ENCODE results near the gene ALPP. TPM values are rescaled to one million over a fixed set of nuclear protein-coding genes. Genes with fewer than 3 reads are reported as not detected.

ALPP gene
- total RNA-seq, 1 experiment from 2014 or later = 0.20 TPM

- no peak for DNase-seq
- Histone ChIP-seq H2BK15ac (ENCODE audit: low read depth, low read length) (no peak overlapping the region), H3K56ac (ENCODE audit: insufficient read length, low read depth, low read length) (no peak overlapping the region), H3K79me2 (ENCODE audit: insufficient read depth, low read length) (no peaks in the 10 kb centered on the region), H3K27ac (ENCODE audit: insufficient read length, low read depth, low read length) (no peak overlapping the region), H3K9me3 (ENCODE audit: control insufficient read depth, low read depth, low read length) (no peaks in the 10 kb centered on the region), H3T11ph (ENCODE audit: low read length) (no peak overlapping the region), H3K9ac (ENCODE audit: extremely low read depth, insufficient read length, low read length) (no peak overlapping the region), H3K14ac (ENCODE audit: insufficient read depth, low read length) (no peak overlapping the region), H3K23me2 (ENCODE audit: insufficient read length, low read depth, low read length, poor library complexity, severe bottlenecking) (no peaks in the 10 kb centered on the region), H2AK5ac (ENCODE audit: insufficient read length, low read length) (no peak overlapping the region), H2BK5ac (ENCODE audit: insufficient read length, low read length) (no peak overlapping the region), H2BK12ac (ENCODE audit: insufficient read length, low read depth, low read length) (no peak overlapping the region), H3K18ac (ENCODE audit: insufficient read length, low read depth, low read length) (no peak overlapping the region), H2BK120ac (ENCODE audit: low read depth, low read length, poor library complexity, severe bottlenecking) (no peak overlapping the region), H3K4me2 (ENCODE audit: insufficient read depth, insufficient read length, low read length) (no peak overlapping the region), H2BK20ac (ENCODE audit: low read depth, low read length, poor library complexity, severe bottlenecking) (no peak overlapping the region), H3K79me1 (ENCODE audit: insufficient read depth, low read depth, low read length, poor library complexity, severe bottlenecking) (no peaks in the 10 kb centered on the region), H4K8ac (replicated peaks; ENCODE audit: insufficient read length, low read depth, low read length) (no peak overlapping the region), H3K27me3 (ENCODE audit: insufficient read depth, low read length) (no peaks in the 10 kb centered on the region), H4K91ac (ENCODE audit: insufficient read length, low read depth, low read length) (no peak overlapping the region), H3K23ac (ENCODE audit: insufficient read length, low read depth, low read length) (no peak overlapping the region), H4K5ac (ENCODE audit: insufficient read length, low read depth, low read length) (no peak overlapping the region), H3K4me1 (ENCODE audit: insufficient read depth, low read length) (peaks cover 2% of the 10 kb centered on the region; the same call in 1 of the 2 replicates), H2AFZ (ENCODE audit: low read length) (no peak overlapping the region), H3K4ac (ENCODE audit: low read depth, low read length) (no peak overlapping the region), H4K20me1 (ENCODE audit: control insufficient read depth, insufficient read depth, insufficient read length) (no peaks in the 10 kb centered on the region)
- peaks cover 0 to 2% (median 0%) of the 10 kb centered on the region in 3 experiments; a peak in 1 of 7 replicates for H3K36me3 Mint-ChIP-seq (ENCODE audit: insufficient read depth in 1 of 3, low read depth in 3 of 3)
- 0 out of 5 replicates have a peak overlapping the region, but pooled peaks of 1 of the 2 experiments have one; percentile 26 for H3K4me3 Mint-ChIP-seq
- WGBS (ENCODE audit: extremely low coverage, insufficient read length, low lambda C conversion rate) = no CpG with 5 or more reads among the region's 12 CpGs
- H3K27me3 Mint-ChIP-seq (ENCODE audit: low read depth) = peaks cover 8% of the 10 kb centered on the region
- H3K4me1 Mint-ChIP-seq = peaks cover 20 to 29% of the 10 kb centered on the region in 2 experiments
- H3K27ac Mint-ChIP-seq = peak overlapping the region in 1 of 3 experiments; percentile 49; a peak in 2 of 7 replicates
- TF ChIP-seq, protein P1, sequence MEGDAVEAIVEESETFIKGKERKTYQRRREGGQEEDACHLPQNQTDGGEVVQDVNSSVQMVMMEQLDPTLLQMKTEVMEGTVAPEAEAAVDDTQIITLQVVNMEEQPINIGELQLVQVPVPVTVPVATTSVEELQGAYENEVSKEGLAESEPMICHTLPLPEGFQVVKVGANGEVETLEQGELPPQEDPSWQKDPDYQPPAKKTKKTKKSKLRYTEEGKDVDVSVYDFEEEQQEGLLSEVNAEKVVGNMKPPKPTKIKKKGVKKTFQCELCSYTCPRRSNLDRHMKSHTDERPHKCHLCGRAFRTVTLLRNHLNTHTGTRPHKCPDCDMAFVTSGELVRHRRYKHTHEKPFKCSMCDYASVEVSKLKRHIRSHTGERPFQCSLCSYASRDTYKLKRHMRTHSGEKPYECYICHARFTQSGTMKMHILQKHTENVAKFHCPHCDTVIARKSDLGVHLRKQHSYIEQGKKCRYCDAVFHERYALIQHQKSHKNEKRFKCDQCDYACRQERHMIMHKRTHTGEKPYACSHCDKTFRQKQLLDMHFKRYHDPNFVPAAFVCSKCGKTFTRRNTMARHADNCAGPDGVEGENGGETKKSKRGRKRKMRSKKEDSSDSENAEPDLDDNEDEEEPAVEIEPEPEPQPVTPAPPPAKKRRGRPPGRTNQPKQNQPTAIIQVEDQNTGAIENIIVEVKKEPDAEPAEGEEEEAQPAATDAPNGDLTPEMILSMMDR (conservative IDR thresholded peaks at IDR 0.05) = no peak
- H3K9me3 Mint-ChIP-seq = no peaks in the 10 kb centered on the region
Observed at GRCh38 chr2:232375164-232375563, 3.4 kb upstream of the ALPP start.

All from H9 (cell line).